Measurements from ENCODE around the gene TBX1.

GRCh38 chr22:19816372-19817119 lies 56.0 kb downstream of the TBX1 start:
- TF ChIP-seq CTCF (IDR thresholded peaks at IDR 0.05; ENCODE audit: poor library complexity, severe bottlenecking) (no peak), EZH2 (IDR thresholded peaks at IDR 0.05; ENCODE audit: borderline replicate concordance, insufficient read depth, low read length, poor library complexity, severe bottlenecking) (no peak), TAF1 (IDR thresholded peaks at IDR 0.05; ENCODE audit: low read depth) (no peak), SMC3 (conservative IDR thresholded peaks at IDR 0.05; ENCODE audit: poor library complexity) (no peak)

All from neural cell (in vitro differentiated cells).